KOPT-K1 (cell line): Measurements from ENCODE around the gene RAB31.
"Not testable (repeated sequence)": the region's sequence is repeated elsewhere in the genome, so short reads cannot be mapped to it uniquely, and the experiment has no call there.

ENCODE experiments used
- H3K27ac ChIP-seq: fragments of 200-600 bp; sonication (generic); 2 replicates; pipeline ENCODE4 v1.5.1; 2016; ENCODE audit warnings: antibody characterized with exemption, mild to moderate bottlenecking, low read depth, low read length; ENCODE audit not compliant: poor library complexity, severe bottlenecking
- H3K36me3 ChIP-seq: fragments of 200-600 bp; sonication (generic); 2 replicates; pipeline ENCODE4 v1.5.1; 2017; ENCODE audit warnings: antibody characterized with exemption, mild to moderate bottlenecking, low read length, moderate library complexity; ENCODE audit not compliant: insufficient read depth
- H3K9me3 ChIP-seq: fragments of 200-600 bp; sonication (generic); 2 replicates; pipeline ENCODE4 v1.5.1; 2017; ENCODE audit warnings: antibody characterized with exemption, low read length, mild to moderate bottlenecking; ENCODE audit not compliant: insufficient read depth, poor library complexity, severe bottlenecking

RAB31 gene

GRCh38 chr18:9874728-9875127 lies 166.6 kb downstream of the RAB31 start:
- Histone ChIP-seq H3K27ac (no peak overlapping the region), H3K36me3 (no peaks in the 10 kb centered on the region), H3K9me3 (no peaks in the 10 kb centered on the region)

- Histone ChIP-seq H3K9me3 (no peaks in the 10 kb centered on the region), H3K36me3 (no peaks in the 10 kb centered on the region), H3K27ac (no peak overlapping the region)
These were observed 168.2 kb downstream of the RAB31 start for GRCh38 chr18:9876212-9876866.

GRCh38 chr18:9876867-9877654 lies 169.0 kb downstream of the RAB31 start:
- Histone ChIP-seq H3K9me3 (no peaks in the 10 kb centered on the region), H3K36me3 (no peaks in the 10 kb centered on the region), H3K27ac (no peak overlapping the region)

GRCh38 chr18:9877655-9878014 lies 169.5 kb downstream of the RAB31 start:
- no peaks in the 10 kb centered on the region for H3K9me3 ChIP-seq
- no peak overlapping the region for H3K27ac ChIP-seq
- no peaks in the 10 kb centered on the region for H3K36me3 ChIP-seq

- Histone ChIP-seq H3K9me3 (no peaks in the 10 kb centered on the region), H3K27ac (no peak overlapping the region), H3K36me3 (no peaks in the 10 kb centered on the region)
These were observed 170.0 kb downstream of the RAB31 start for GRCh38 chr18:9878095-9878494.

GRCh38 chr18:9878783-9879242 lies 170.7 kb downstream of the RAB31 start:
- no peaks in the 10 kb centered on the region for H3K9me3 ChIP-seq
- H3K36me3 ChIP-seq = no peaks in the 10 kb centered on the region
- no peak overlapping the region for H3K27ac ChIP-seq

- Histone ChIP-seq H3K27ac (no peak overlapping the region), H3K9me3 (no peaks in the 10 kb centered on the region)
These were observed 176.0 kb downstream of the RAB31 start for GRCh38 chr18:9884090-9884489.

GRCh38 chr18:9884532-9885140 lies 176.5 kb downstream of the RAB31 start:
- no peaks in the 10 kb centered on the region for H3K36me3 ChIP-seq
- no peak overlapping the region for H3K27ac ChIP-seq

More at GRCh38 chr18:9884090-9884489, 176.0 kb downstream of the RAB31 start:
- no peaks in the 10 kb centered on the region for H3K36me3 ChIP-seq

GRCh38 chr18:9885170-9886004 lies 177.3 kb downstream of the RAB31 start, which contains the start of gene TXNDC2:
TXNDC2 (plus strand) TSS chr18:9885973; CDS start chr18:9886681, 708 bp downstream.
- Histone ChIP-seq H3K27ac (no peak within 1 kb of the TSS), H3K9me3 (no peaks in the 10 kb centered on the region), H3K36me3 (no peaks in the 10 kb centered on the region)

More at GRCh38 chr18:9884532-9885140, 176.5 kb downstream of the RAB31 start:
- H3K9me3 ChIP-seq = no peaks in the 10 kb centered on the region

- Histone ChIP-seq H3K27ac (no peak overlapping the region), H3K36me3 (no peaks in the 10 kb centered on the region), H3K9me3 (no peaks in the 10 kb centered on the region)
These were observed 177.9 kb downstream of the RAB31 start for GRCh38 chr18:9886005-9886348.

GRCh38 chr18:9887992-9888391 lies 179.9 kb downstream of the RAB31 start:
- Histone ChIP-seq H3K9me3 (no peaks in the 10 kb centered on the region), H3K36me3 (no peaks in the 10 kb centered on the region), H3K27ac (no peak overlapping the region)

GRCh38 chr18:9890196-9890595 lies 182.1 kb downstream of the RAB31 start:
- Histone ChIP-seq H3K9me3 (no peaks in the 10 kb centered on the region), H3K27ac (no peak overlapping the region), H3K36me3 (no peaks in the 10 kb centered on the region)

- Histone ChIP-seq H3K9me3 (no peaks in the 10 kb centered on the region), H3K36me3 (no peaks in the 10 kb centered on the region), H3K27ac (no peak overlapping the region)
These were observed 182.9 kb downstream of the RAB31 start for GRCh38 chr18:9890957-9891356.

GRCh38 chr18:9891515-9891914 lies 183.4 kb downstream of the RAB31 start:
- not testable (repeated sequence) for H3K9me3 ChIP-seq, H3K36me3 ChIP-seq, H3K27ac ChIP-seq
